ENCODE results near the gene MCMBP. TPM values are rescaled to one million over a fixed set of nuclear protein-coding genes. Genes with fewer than 3 reads are reported as not detected.
"Not testable (repeated sequence)": the region's sequence is repeated elsewhere in the genome, so short reads cannot be mapped to it uniquely, and the experiment has no call there.

MCMBP gene
- total and polyA plus RNA-seq, 4 donors = 25.8 to 53.0 (median 50.2) TPM

- Histone ChIP-seq H3K4me3 (no peak overlapping the region), H3K27ac (ENCODE audit: low read depth in 1 of 2, low read length in 1 of 2) (no peak overlapping the region), H3K36me3 (ENCODE audit: control insufficient read depth in 4 of 4, insufficient read depth in 4 of 4, low read length in 4 of 4) (peaks cover 26 to 58% (median 34%) of the 10 kb centered on the region in 4 donors), H3K27me3 (ENCODE audit: control insufficient read depth in 3 of 3, insufficient read depth in 3 of 3, low read length in 2 of 3) (no peaks in the 10 kb centered on the region), H3K9me3 (ENCODE audit: control insufficient read depth in 4 of 4, insufficient read depth in 3 of 4, low read length in 3 of 4) (no peaks in the 10 kb centered on the region), H3K4me1 (ENCODE audit: control insufficient read depth in 5 of 5, insufficient read depth in 5 of 5, low read length in 5 of 5) (no peaks in the 10 kb centered on the region), H3K9ac (ENCODE audit: insufficient read depth in 1 of 2, low read length in 2 of 2) (no peak overlapping the region)
- DNase-seq (peak in 2 of 3 donors; percentile 18 to 23), ATAC-seq (ENCODE audit: insufficient read depth, low FRiP score) (no peak)
- WGBS, 2 donors = 74 to 75% methylated on average over 3 of the region's 3 CpGs
- no peak for TF ChIP-seq CTCF (IDR thresholded peaks at IDR 0.05; ENCODE audit: control extremely low read depth, extremely low read depth)
Measured at GRCh38 chr10:119917777-119918176, 45.1 kb upstream of the MCMBP start.

GRCh38 chr10:119910689-119911088 lies 38.0 kb upstream of the MCMBP start:
- Histone ChIP-seq H3K9ac (ENCODE audit: insufficient read depth in 1 of 2, low read length in 2 of 2) (no peak overlapping the region), H3K27ac (ENCODE audit: low read depth in 1 of 2, low read length in 1 of 2) (no peak overlapping the region), H3K9me3 (ENCODE audit: control insufficient read depth in 4 of 4, insufficient read depth in 3 of 4, low read length in 3 of 4) (no peaks in the 10 kb centered on the region), H3K36me3 (ENCODE audit: control insufficient read depth in 4 of 4, insufficient read depth in 4 of 4, low read length in 4 of 4) (peaks cover 18 to 30% (median 27%) of the 10 kb centered on the region in 4 donors), H3K27me3 (ENCODE audit: control insufficient read depth in 3 of 3, insufficient read depth in 3 of 3, low read length in 2 of 3) (no peaks in the 10 kb centered on the region), H3K4me1 (ENCODE audit: control insufficient read depth in 5 of 5, insufficient read depth in 5 of 5, low read length in 5 of 5) (no peaks in the 10 kb centered on the region), H3K4me3 (no peak overlapping the region)
- WGBS, 2 donors = 95 to 98% methylated on average over 6 of the region's 6 CpGs
- TF ChIP-seq CTCF (IDR thresholded peaks at IDR 0.05; ENCODE audit: control extremely low read depth, extremely low read depth) = no peak
- DNase-seq (no peak), ATAC-seq (ENCODE audit: insufficient read depth, low FRiP score) (no peak)

- Histone ChIP-seq H3K9me3 (ENCODE audit: control insufficient read depth in 4 of 4, insufficient read depth in 3 of 4, low read length in 3 of 4) (no peaks in the 10 kb centered on the region), H3K9ac (ENCODE audit: insufficient read depth in 1 of 2, low read length in 2 of 2) (no peak overlapping the region), H3K36me3 (ENCODE audit: control insufficient read depth in 4 of 4, insufficient read depth in 4 of 4, low read length in 4 of 4) (peaks cover 25 to 38% (median 29%) of the 10 kb centered on the region in 4 donors), H3K4me3 (no peak overlapping the region), H3K27ac (ENCODE audit: low read depth in 1 of 2, low read length in 1 of 2) (no peak overlapping the region), H3K4me1 (ENCODE audit: control insufficient read depth in 5 of 5, insufficient read depth in 5 of 5, low read length in 5 of 5) (no peaks in the 10 kb centered on the region), H3K27me3 (ENCODE audit: control insufficient read depth in 3 of 3, insufficient read depth in 3 of 3, low read length in 2 of 3) (no peaks in the 10 kb centered on the region)
- DNase-seq (no peak), ATAC-seq (ENCODE audit: insufficient read depth, low FRiP score) (no peak)
- no peak for TF ChIP-seq CTCF (IDR thresholded peaks at IDR 0.05; ENCODE audit: control extremely low read depth, extremely low read depth)
Measured at GRCh38 chr10:119908166-119908565, 35.5 kb upstream of the MCMBP start.

GRCh38 chr10:119907695-119908094 lies 35.1 kb upstream of the MCMBP start:
- H3K9me3 ChIP-seq (ENCODE audit: control insufficient read depth in 4 of 4, insufficient read depth in 3 of 4, low read length in 3 of 4); ATAC-seq (ENCODE audit: insufficient read depth, low FRiP score); H3K9ac ChIP-seq (ENCODE audit: insufficient read depth in 1 of 2, low read length in 2 of 2); H3K4me1 ChIP-seq (ENCODE audit: control insufficient read depth in 5 of 5, insufficient read depth in 5 of 5, low read length in 5 of 5); H3K4me3 ChIP-seq; H3K27ac ChIP-seq (ENCODE audit: low read depth in 1 of 2, low read length in 1 of 2); H3K27me3 ChIP-seq (ENCODE audit: control insufficient read depth in 3 of 3, insufficient read depth in 3 of 3, low read length in 2 of 3); DNase-seq: not testable (repeated sequence)
- 97 to 98% methylated on average over 7 of the region's 7 CpGs for WGBS, 2 donors
- peaks cover 22 to 40% (median 29%) of the 10 kb centered on the region in 4 donors for H3K36me3 ChIP-seq (ENCODE audit: control insufficient read depth in 4 of 4, insufficient read depth in 4 of 4, low read length in 4 of 4)

Data from lung (tissue), 12 donors.